GM18867 (cell line): ENCODE measurements around the gene PPFIBP1.
"Not testable (repeated sequence)": the region's sequence is repeated elsewhere in the genome, so short reads cannot be mapped to it uniquely, and the experiment has no call there.

Experiments
- ATAC-seq: cut with Tn5 transposase; IDR thresholded peaks from one replicate; pipeline ENCODE4 v1.9.1; 2021; ENCODE audit warnings: mild to moderate bottlenecking, moderate library complexity; ENCODE audit not compliant: unreplicated experiment

The PPFIBP1 gene

DNA sequence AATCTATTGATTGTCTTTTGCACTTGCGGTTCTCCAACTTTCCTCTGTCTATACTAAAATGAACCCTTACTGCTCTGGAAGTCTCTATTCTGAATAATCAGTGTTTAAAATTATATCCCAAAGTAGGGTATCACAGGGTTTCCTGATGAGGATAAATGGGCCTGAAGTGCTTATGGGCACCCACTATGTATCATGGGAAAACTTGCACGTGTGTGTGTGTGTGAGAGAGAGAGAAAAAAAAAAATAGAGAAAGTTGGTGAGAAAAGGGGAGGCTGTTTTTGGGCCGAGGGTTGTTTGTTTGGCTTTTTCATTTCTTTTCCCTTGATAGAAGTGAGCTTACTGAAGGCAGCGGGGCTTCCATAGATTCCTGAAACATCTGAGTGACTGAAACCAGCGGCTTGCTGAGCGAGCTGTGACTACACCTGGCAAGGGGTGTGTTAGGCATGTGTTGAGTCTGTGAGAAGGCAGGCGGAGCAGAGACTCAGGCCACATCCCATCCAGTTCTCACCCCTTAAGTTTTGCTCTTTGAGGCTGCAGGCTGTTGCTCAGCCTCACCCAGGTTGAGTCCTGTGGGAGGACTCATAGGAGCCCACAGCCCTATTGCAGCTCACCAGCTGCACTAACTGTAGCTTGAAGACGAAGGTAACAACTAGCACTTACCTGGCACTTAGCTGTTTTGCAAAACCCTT, 17.2 kb downstream of the PPFIBP1 start:
- no peak for ATAC-seq

DNA sequence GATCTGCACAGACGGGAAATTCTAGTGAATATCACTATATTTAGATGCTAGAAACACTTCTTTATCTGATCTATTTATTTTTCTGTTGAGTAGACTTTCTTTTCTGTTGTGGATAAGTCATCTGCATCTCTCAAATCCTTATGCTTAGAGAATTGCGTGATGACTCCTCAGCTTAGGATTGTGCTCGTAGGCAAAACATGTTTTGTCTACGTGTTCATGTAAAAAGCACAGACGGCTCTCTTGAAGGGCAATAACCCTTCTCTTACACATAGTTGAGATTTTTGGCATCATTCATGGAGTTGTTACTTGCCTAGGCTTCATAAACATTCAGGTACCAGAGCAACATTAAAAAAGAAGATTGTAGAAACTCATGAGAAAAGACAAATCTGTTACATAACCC, 18.6 kb downstream of the PPFIBP1 start:
- no peak for ATAC-seq

DNA sequence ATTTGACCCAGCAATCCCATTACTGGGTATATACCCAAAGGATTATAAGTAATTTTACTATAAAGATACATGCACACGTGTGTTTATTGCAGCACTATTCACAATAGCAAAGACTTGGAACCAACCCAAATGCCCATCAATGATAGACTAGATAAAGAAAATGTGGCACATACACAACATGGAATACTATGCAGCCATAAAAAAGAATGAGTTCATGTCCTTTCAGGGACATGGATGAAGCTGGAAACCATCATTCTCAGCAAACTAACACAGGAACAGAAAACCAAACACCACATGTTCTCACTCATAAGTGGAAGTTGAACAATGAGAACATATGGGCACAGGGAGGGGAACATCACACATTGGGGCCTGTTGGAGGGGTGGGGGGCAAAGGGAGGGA, 20.9 kb downstream of the PPFIBP1 start:
- not testable (repeated sequence) for ATAC-seq

DNA sequence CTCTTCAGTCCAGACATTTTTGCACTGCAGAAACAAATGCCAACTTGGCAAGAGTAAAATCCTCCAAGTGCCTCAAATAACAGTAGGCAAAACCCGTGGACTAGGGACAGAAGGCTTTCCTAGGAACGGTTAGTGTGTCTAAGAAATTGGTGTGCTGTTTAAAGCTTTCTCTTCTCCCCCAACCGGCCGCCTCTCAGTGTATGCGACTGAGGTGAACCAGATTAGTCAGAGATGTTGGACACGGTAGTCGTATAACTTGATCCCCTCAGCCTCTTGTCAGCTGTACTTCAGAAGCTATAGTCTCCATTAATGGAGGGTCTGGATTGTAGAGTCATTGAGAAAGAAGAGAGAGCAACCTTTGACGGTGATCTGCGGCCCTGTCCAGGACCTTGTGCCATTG, 21.7 kb downstream of the PPFIBP1 start:
- ATAC-seq = no peak

DNA sequence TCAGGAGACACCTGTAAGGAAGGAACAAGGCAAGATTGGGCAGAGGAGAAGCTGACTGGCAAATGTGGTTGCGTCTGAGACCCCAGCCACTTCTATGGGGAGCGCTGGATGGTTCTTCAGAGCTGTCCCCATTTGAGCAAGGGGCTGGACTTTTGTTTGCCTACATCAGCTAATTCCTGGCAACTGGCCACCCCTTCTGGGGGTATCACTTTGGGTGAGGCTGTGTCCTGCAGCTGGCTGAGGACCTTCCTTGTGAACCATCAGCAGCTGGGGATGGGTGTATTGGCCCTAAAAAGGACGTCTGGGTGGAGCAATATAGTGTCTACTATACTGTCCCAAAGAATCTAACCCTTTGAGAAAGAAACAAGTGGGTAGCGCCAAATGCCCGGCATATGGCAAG, 23.6 kb downstream of the PPFIBP1 start:
- no peak for ATAC-seq

DNA sequence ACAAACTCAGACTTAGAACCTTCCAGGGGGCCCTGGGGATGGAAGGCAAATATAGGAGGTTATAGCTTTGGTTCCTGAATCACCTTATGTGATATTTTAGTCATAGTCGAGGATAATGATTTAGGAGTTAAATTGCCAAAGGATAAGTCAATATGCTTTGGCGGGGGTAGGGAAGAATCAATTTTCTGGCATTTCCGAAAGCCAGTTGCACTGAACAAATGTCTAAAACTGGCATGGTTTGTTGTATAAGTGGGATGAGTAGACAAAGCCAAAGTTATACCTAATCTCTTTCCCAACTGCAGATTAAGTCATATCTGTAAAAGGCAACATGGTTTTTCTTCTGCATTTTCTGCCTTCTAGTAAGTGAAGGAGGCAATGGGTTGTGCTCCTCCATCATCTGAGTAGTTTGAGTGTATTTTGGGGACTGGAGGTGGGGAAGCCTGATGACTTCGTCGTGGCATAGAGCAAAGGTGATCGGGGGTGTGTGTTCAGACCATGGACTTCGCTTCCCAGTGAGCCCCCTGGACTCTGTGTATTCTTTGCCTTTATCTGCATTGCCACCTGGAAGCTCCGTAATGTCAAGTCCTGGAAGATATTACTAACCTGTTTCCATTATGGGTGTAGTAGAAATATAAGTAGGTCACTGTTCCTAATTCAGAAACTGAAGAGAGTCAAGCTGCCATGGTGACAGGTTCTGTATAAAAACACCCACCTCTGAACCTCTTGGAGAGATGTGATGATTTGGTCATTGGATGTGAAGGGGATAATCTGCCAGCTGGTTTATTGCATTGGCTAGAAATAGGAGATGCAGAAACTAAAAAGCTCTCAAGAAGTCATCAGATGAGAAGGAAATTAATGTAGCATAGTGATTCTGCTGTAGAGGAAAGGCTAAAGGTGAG, 24.5 kb downstream of the PPFIBP1 start:
- ATAC-seq = no peak

DNA sequence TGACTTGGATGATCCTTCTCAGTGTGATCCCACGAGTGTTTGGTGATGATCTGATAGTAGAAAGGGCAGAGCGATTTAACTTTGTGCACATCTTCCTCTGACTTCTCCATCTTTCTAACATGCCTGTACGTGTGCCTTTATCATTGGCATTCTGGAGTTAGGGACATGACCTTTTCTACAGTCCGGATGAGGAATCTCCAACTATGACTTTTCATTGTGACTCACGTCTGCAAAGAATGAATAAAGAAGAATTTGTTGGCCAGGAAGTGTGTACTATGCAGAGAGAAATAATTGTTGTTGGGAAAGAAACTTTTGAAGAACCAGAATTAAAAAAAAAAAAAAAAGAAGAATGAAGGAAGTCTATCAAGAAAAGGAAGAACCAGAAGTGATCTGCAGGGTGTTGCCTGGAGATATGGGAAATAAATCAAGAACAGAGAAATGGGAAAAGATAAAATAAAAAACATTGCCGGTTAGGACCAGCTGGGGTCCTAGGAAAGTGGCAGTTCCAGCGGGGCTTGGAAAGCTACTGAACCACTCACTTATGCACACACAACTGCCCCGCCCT, 25.3 kb downstream of the PPFIBP1 start:
- ATAC-seq = no peak

DNA sequence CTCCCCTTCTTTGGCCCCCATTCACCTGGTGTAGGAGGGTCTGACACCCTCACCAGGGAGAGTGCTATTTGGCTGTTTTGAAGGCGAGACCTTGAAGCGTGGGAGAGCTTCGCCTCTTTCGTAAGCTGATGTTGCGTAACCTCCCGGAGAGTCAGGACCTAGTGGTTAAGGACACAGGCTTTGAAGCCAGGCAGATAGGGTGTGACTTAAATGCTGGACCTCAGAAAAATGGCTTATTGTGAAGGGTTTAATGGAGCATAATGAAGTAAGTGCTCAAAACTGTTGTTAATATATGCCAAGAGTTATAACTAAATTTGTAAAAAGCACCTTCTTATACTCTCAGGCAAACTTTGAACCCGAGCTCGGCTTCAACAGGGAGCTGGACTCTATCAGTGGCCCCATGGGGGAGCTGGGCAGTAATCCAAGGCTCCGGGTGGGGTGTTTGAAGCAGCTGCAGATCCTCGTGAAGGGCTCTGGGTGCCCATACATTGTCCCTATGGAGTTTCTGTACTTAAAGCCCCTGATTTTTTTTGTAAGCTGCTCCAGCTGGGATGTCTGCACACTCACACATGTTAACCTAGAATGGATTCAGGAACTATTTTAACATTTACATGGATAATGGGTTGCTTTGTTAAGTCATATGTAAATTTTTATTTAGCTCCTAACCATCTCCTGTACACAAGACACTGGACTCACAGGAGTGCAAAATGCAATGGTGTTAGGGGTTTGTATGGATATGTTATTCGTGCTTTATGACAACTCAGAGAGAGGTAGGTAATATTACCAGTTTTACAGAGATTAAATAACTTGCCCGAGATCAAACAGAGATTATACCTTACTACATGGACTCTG, 26.0 kb downstream of the PPFIBP1 start:
- no peak for ATAC-seq

DNA sequence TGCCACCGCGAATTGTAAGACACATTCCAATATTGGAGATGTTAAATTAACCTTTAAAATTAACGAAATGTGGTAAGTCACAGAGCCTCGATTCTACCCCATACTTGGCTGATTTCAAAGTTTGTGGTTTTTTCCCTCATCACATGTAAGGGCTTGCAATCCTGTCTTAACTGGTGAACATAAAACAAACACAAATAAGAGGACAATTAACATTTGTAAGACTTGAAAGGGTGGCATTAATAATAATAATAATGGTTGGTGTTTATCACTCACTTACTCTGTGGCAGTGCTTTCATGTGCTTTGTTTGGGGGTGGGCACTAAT, 26.6 kb downstream of the PPFIBP1 start:
- ATAC-seq = no peak

DNA sequence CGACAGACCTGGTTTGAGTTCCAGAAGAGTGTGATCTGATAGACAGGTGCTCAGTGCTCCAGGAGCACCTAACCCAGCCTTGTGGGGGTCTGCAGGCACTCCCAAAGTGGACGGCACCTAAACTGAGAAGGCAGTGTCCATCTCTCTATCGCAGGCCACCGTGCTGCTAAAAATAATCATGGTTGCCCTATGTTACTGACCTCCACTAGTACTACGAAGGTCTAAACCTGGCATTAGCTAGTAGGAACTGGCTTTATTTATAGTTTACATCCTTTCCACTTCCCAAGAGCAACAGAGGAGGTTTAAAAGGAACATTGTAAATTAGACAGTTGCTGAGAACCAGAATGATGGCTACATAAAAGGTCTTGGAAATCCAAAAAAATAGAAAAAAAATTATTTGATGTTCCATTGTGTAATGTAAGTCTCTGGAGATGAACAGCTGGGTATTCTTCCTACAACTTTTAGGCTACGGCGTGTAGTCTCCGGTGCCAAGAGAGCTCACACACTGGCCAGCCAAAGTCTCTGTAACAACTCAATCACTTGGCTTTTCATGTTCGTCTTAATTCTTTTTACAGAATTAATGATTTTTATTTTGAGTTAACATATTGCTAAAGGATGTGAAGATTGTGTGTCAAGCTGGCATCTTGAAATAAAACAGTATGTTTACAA, 27.3 kb downstream of the PPFIBP1 start:
- no peak for ATAC-seq

DNA sequence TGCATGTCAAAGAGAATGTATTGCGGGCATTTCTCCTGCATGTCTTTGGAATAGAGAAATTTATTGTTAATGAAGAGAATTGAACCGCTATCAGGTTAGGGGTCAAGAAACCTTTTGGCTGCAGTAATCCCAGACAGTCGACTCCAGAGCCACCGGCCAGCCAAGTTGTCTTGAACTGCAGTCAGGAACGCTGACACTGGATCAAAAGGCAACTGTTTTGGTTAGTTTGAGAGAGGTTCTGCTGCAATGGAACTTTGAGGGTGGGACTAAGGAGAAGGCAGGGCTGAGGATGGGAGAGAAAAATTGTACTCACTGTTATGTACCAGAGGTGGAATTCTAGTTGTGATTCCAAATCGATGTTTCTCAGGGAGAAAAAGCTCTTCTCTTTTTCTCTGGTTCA, 28.2 kb downstream of the PPFIBP1 start:
- ATAC-seq = no peak

DNA sequence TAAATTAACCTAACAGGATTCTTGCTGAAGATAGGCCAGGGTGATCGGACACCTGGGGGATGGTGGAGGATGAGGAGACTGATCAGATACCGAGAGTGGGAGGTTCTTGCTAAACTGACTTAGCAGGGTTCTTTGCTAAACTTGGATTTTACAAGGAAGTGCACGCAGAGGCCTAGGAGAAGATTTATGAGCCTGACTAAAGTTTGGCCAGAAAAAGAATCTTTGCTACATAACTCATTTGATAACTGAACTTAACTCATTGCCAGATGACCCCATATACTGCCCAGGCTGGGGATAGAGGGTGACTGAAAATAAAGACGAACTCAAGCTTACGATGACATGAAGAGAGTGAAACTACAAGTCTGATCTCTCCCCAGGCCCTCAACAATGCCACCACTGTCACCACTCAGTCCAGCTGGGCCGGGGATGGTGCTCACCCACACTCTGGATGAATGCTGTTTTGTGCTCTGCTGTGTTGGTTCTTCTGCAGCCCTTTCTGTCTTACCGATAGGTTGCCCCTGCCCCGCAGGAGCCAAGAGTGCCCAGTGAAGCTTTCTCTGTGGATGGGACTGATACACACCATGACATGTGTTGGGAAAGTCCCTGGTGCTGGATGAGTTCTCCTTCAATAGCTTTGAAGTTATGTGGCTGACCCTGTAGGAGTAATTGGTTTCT, 29.0 kb downstream of the PPFIBP1 start:
- no peak for ATAC-seq

DNA sequence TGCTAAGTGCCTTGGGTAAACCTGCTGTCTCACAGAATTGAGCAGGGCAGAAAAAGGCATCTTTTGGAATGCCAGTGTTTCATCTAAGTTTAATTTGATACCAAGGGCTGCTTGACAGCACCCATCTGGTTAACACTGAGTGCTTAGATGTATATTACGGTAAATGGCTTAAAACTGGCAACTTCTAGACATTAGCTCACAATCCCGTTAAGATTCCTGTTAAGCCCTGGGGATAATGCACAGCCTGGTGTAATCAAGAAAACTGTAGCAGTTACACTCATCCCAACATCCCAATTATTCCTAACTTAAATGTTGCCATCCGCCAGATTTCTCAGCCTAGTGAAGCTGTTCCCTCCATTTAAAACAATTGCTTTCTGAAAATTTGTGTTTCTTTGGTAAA, 29.9 kb downstream of the PPFIBP1 start:
- no peak for ATAC-seq

DNA sequence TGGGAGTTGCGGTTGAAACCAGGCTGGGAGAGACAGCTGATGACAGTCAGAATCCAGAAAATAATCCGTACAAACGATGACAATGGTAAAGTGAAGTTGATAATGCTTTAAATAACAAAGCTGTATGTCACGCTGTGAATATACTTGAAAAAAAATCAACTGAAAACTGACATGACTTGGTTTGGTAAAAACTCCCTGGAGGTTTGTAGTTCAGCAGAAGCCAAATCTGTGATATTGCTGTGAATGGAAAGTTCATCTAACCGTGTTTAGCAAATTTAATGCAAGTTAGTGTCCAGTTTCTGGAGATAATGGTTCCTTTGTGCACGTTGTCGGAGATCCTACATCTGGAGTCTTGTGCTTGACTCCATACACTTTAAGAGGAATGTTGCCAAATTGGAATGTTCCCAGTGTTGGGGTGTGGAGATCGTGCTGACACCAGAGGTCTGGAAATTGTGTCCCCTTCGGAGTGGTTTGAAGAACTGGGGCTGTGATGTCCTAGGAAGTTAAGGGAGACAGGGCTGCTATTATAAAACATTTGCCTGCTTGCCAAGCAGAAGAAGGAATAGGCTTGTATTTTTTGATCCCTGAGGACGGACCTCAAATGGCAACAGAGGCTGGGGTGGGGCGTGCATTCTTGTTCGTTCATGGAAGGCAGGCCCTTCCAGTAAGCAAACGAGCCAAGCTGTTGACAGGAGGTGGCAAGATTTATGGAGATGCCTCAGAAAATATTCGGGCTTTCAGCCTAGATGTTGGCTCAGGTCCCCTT, 30.6 kb downstream of the PPFIBP1 start:
- no peak for ATAC-seq

DNA sequence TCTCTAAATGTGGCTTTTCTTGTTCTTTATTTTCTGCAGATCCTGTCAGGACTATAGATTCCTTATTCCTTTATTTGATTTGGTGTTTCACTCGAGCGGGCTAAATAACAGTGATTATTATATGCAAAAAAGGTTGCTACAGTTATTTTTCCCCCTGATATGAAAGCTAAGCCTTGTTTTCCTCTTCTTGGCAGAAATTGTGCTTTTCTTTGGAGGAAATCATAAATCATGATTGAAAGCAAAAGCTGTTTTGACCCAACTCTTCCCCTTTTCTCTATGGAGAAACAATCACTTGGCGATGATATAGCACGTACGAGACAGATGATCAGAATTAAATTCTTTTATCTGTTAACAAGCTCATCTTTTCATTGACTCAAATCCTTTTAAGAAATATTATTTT, 31.4 kb downstream of the PPFIBP1 start:
- ATAC-seq = no peak

DNA sequence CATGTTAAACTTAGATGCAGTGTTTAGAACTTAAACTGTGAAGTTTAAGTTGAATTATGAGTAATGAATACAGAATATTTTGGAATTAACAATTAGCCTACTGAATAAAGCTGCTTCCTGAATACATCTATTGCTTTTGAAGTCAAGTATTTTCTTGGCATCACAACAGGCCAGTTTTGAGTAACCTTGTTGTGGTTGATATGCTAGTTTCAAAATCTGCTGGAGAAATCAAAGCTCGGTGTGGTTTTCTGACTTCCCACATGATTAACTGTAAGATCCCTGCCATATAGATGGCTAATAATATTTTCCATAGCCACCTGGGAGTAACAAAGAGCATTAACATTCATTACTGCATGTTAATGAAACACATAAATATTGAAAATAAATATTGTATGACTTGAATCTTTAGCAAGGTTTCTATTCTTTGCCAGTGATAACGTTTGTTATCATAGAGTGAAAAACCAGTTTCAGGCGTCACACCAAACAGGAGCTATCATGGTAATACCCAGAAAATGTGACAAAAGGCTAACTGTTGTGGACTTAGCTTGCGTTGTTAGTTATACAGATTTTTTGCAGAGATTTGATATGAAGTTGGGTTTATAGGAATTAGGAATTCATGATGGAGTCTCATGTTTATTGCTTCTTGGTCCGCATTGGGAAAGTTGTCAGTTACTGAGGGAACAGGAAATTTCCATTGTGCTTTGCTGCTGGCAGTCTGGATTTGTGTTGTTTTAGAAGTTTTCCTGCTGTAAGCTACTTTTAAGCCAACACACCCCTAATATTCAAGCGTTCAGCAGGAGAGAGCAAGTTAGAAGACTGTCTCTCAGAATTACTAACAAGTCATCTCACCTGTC, 32.1 kb downstream of the PPFIBP1 start:
- no peak for ATAC-seq

DNA sequence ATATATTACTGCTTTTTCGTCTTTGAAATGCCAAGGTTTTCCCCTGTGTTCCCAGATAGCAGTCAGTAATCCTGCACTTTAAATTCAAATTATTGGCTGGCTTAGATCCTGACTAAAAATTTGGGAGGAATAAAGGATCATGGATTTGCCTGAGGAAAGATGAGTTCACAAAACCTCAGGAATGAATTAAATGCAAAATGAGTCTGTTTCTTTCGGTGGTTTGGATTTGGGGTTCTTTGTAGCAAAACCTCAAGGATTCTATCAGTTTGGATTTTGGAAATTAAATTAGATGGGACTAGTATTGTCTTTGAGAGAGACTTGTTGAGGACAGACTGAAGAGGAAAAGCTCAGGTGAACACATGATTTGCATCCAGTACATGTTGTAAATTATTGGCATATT, 36.1 kb downstream of the PPFIBP1 start:
- ATAC-seq = no peak

DNA sequence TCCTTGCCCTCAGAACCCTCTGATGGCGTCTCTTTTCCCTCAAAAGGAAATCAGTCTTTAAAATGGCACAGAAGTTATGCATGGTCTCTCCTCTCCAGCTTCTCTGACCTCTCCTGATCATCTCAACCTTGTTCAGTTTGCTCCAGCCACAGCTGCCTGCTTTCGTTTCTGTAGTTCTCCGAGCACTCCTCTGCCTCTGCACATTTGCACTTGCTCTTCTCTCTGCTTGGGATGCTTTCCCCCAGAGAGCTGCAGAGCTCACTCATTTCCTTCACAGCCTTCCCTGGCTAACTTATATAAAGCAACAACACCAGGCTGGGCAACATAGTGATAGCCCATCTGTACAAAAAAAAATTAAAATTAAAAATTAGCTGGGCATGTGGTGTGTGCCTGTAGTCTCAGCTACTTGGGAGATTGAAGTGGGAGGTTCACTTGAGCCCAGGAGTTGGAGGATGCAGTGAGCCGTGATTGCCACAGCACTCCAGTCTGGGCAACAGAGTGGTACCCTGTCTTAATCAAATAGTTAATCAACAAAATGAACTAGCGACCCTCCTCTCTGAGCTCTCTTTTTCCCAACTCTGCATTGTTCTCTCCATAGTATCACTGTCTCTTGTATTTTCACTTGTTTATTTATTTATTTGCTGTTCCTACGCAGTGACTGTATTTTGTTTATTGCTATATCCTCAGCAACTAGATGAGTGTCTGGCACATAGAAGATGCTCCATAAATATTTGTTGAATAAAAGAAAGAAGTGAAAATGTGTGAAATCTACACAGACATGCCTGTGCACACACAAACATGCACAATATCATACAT, 37.7 kb downstream of the PPFIBP1 start:
- ATAC-seq = no peak
